Stimulated activated CD8-positive, alpha-beta memory T cell treated with anti-CD3 and anti-CD28 coated beads, Interleukin-7, amount 100 ng/mL, for 4 hours (primary cell): ENCODE data around the gene DLK2.
"Not testable (repeated sequence)": the region's sequence is repeated elsewhere in the genome, so short reads cannot be mapped to it uniquely, and the experiment has no call there.

ENCODE experiments used
- DNase-seq, 2 donors: peaks; one replicate each; pipeline ENCODE4 v3.0.0-alpha.2; 2020; ENCODE audit warnings: low read depth in 2 of 2

DLK2 gene

GRCh38 chr6:43481591-43482236 lies 26.4 kb upstream of the DLK2 start:
- no peak for DNase-seq

GRCh38 chr6:43481075-43481474 lies 25.7 kb upstream of the DLK2 start:
- DNase-seq = no peak

- DNase-seq = no peak
Observed at GRCh38 chr6:43478008-43478372, 22.6 kb upstream of the DLK2 start.

GRCh38 chr6:43477235-43478007 lies 22.1 kb upstream of the DLK2 start, which contains the start of gene TJAP1:
TJAP1 (plus strand) TSS chr6:43477570; CDS start chr6:43499002, 21,432 bp downstream.
- peak; percentile 93 for DNase-seq

- DNase-seq = no peak
Observed at GRCh38 chr6:43476746-43477145, 21.4 kb upstream of the DLK2 start.

GRCh38 chr6:43475516-43475915 lies 20.2 kb upstream of the DLK2 start:
- no peak for DNase-seq

GRCh38 chr6:43472515-43472914 lies 17.2 kb upstream of the DLK2 start:
- DNase-seq = no peak

GRCh38 chr6:43471399-43471798 lies 16.1 kb upstream of the DLK2 start:
- DNase-seq = no peak

GRCh38 chr6:43469947-43470346 lies 14.6 kb upstream of the DLK2 start:
- DNase-seq = no peak

- no peak for DNase-seq
Observed at GRCh38 chr6:43468748-43469681, 13.7 kb upstream of the DLK2 start.

GRCh38 chr6:43468240-43468639 lies 12.9 kb upstream of the DLK2 start:
- no peak for DNase-seq

GRCh38 chr6:43467752-43468151 lies 12.4 kb upstream of the DLK2 start:
- DNase-seq = no peak

GRCh38 chr6:43467265-43467664 lies 11.9 kb upstream of the DLK2 start:
- DNase-seq = not testable (repeated sequence)

GRCh38 chr6:43465948-43466347 lies 10.6 kb upstream of the DLK2 start:
- no peak for DNase-seq

- no peak for DNase-seq
Observed at GRCh38 chr6:43464337-43464736, 9.0 kb upstream of the DLK2 start.

GRCh38 chr6:43461936-43462335 lies 6.6 kb upstream of the DLK2 start:
- no peak for DNase-seq

GRCh38 chr6:43460032-43460431 lies 4.7 kb upstream of the DLK2 start:
- no peak for DNase-seq

GRCh38 chr6:43459535-43459934 lies 4.2 kb upstream of the DLK2 start:
- DNase-seq = no peak

GRCh38 chr6:43458154-43458553 lies 2.8 kb upstream of the DLK2 start:
- DNase-seq = not testable (repeated sequence)

- no peak for DNase-seq
Observed at GRCh38 chr6:43457643-43458042, 2.3 kb upstream of the DLK2 start.

GRCh38 chr6:43454696-43455530 lies 435 bp downstream of the DLK2 start:
- peak in 1 of 2 donors; percentile 22 for DNase-seq
